NB4 (cell line): ENCODE data around the gene UVRAG.
A peak's percentile ranks its signal among the peaks of the same experiment; 100 is the strongest.

Experiments
- MYC ChIP-seq: IDR thresholded peaks from 2 replicates; pipeline ENCODE4 v1.6.1; 2011; ENCODE audit warnings: low read depth, low read length
- TF ChIP-seq, protein P1 (sequence below): IDR thresholded peaks from one replicate; pipeline ENCODE4 v1.5.1; 2012; ENCODE audit warnings: low read depth, low read length

DNA sequence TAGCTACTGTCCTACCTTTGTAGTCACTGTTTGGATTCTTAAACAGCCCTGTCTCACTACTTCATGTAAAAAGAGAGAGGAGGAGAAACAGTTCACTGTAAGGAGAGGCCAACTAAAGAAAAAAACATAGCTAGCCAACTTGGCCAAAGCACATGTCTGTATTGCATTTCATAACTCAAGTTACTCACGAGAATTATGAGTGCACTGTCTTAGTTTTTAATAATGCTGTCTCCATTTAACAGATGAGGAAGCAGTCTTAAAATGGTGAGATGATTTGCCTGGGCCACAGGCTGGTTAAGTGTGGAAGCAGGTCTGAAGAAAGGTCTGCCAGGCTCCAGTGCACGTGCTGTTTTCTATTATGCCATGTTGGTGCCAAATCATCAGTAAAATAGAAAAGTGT, 104.5 kb downstream of the UVRAG start:
- TF ChIP-seq, protein P1, sequence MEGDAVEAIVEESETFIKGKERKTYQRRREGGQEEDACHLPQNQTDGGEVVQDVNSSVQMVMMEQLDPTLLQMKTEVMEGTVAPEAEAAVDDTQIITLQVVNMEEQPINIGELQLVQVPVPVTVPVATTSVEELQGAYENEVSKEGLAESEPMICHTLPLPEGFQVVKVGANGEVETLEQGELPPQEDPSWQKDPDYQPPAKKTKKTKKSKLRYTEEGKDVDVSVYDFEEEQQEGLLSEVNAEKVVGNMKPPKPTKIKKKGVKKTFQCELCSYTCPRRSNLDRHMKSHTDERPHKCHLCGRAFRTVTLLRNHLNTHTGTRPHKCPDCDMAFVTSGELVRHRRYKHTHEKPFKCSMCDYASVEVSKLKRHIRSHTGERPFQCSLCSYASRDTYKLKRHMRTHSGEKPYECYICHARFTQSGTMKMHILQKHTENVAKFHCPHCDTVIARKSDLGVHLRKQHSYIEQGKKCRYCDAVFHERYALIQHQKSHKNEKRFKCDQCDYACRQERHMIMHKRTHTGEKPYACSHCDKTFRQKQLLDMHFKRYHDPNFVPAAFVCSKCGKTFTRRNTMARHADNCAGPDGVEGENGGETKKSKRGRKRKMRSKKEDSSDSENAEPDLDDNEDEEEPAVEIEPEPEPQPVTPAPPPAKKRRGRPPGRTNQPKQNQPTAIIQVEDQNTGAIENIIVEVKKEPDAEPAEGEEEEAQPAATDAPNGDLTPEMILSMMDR: no peak
- peak; percentile 56; the same call in 1 of the 2 replicates for TF ChIP-seq MYC
